Activated CD8-positive, alpha-beta memory T cell treated with anti-CD3 and anti-CD28 coated beads, Interleukin-2, amount 50 U/mL, for 48 hours (primary cell): ENCODE measurements around the gene NDC1.
A peak's percentile ranks its signal among the peaks of the same experiment; 100 is the strongest.
"Not testable (repeated sequence)": the region's sequence is repeated elsewhere in the genome, so short reads cannot be mapped to it uniquely, and the experiment has no call there.

Source experiments
- DNase-seq: peaks from one replicate; pipeline ENCODE4 v3.0.0-alpha.2; 2020

NDC1 gene

GRCh38 chr1:53763911-53764310, 74.2 kb downstream of the NDC1 start:
- no peak for DNase-seq

- DNase-seq = no peak
Observed at GRCh38 chr1:53763461-53763860, 74.6 kb downstream of the NDC1 start.

- DNase-seq = not testable (repeated sequence)
Observed at GRCh38 chr1:53760497-53760896, 77.6 kb downstream of the NDC1 start.

GRCh38 chr1:53755874-53756273, 82.2 kb downstream of the NDC1 start:
- DNase-seq = no peak

- no peak for DNase-seq
Observed at GRCh38 chr1:53754484-53755312, 83.4 kb downstream of the NDC1 start.

- no peak for DNase-seq
Observed at GRCh38 chr1:53752281-53752680, 85.8 kb downstream of the NDC1 start.

GRCh38 chr1:53747841-53748240, 90.3 kb downstream of the NDC1 start:
- DNase-seq = no peak

- no peak for DNase-seq
Observed at GRCh38 chr1:53740621-53741105, 97.4 kb downstream of the NDC1 start.

- DNase-seq = peak; percentile 84
Observed at GRCh38 chr1:53739109-53739681, 98.9 kb downstream of the NDC1 start, which contains the start of gene GLIS1. GLIS1 (minus strand) TSS chr1:53739164; CDS start chr1:53738064, 1,100 bp downstream.

- peak; percentile 54 for DNase-seq
Observed at GRCh38 chr1:53738205-53739108, 99.6 kb downstream of the NDC1 start.

- DNase-seq = no peak
Observed at GRCh38 chr1:53737648-53738204, 100.4 kb downstream of the NDC1 start.

GRCh38 chr1:53736290-53736689, 101.8 kb downstream of the NDC1 start:
- no peak for DNase-seq

GRCh38 chr1:53735681-53736080, 102.4 kb downstream of the NDC1 start:
- DNase-seq = no peak

- DNase-seq = no peak
Observed at GRCh38 chr1:53735261-53735660, 102.8 kb downstream of the NDC1 start.

GRCh38 chr1:53734650-53735211, 103.4 kb downstream of the NDC1 start:
- no peak for DNase-seq

GRCh38 chr1:53733975-53734649, 104.0 kb downstream of the NDC1 start:
- DNase-seq = no peak

- DNase-seq = no peak
Observed at GRCh38 chr1:53733447-53733931, 104.6 kb downstream of the NDC1 start.

- no peak for DNase-seq
Observed at GRCh38 chr1:53732912-53733317, 105.2 kb downstream of the NDC1 start.

GRCh38 chr1:53732409-53732808, 105.7 kb downstream of the NDC1 start:
- DNase-seq = no peak

GRCh38 chr1:53731779-53732305, 106.3 kb downstream of the NDC1 start:
- DNase-seq = no peak

GRCh38 chr1:53731043-53731600, 107.0 kb downstream of the NDC1 start:
- DNase-seq = no peak
